ENCODE results near the gene SCLT1. TPM values are rescaled to one million over a fixed set of nuclear protein-coding genes. Genes with fewer than 3 reads are reported as not detected.

The SCLT1 gene
- total RNA-seq (2021; ENCODE audit: unreplicated experiment) (13.3 TPM), Bru-seq, nascent RNA (percentile 77 among the genes with signal in this experiment), BruChase-seq, experiment 1, labeled RNA remaining after a 6-hour chase (percentile 54 among the genes with signal in this experiment), BruChase-seq, experiment 2, labeled RNA remaining after a 2-hour chase (percentile 70 among the genes with signal in this experiment)
- polyA plus RNA-seq (2012) = 3.7 and 5.8 TPM in 2 replicates
- long read RNA-seq, transcript SCLT1-201 (21 exons, 3,055 nt) = major isoform, 5 of 26 reads
- long read RNA-seq, partial matches to known transcripts = 2 of 26 reads
- long read RNA-seq, other reads (novel, unspliced or antisense) = 16 of 26 reads

- H3K27ac ChIP-seq (ENCODE audit: low read depth, low read length) = peak within 1 kb of the TSS; percentile 54
- H3K27me3 ChIP-seq (ENCODE audit: insufficient read depth, low read length) = no peaks in the 10 kb centered on the region
- POLR2A ChIA-PET = interaction anchor here (1.0 to 1.4 kb wide), 2 partner anchors 17 to 220 kb away, joined by 4 to 5 read pairs; no protein-coding TSS in a partner anchor
- H3K4me3 ChIP-seq (replicated peaks in 1 of 2; ENCODE audit: low read depth in 1 of 2, low read length in 2 of 2) = peak within 1 kb of the TSS; percentile 86 to 91
- CTCF ChIA-PET = no interaction called here
- peak; percentile 94 for ATAC-seq
- peaks cover 40% of the 10 kb centered on the region for H3K79me2 ChIP-seq (ENCODE audit: insufficient read depth, low read length)
- H2AFZ ChIP-seq (ENCODE audit: low read depth, low read length, poor library complexity, severe bottlenecking) = peak within 1 kb of the TSS; percentile 7
- no peaks in the 10 kb centered on the region for H3K9me2 ChIP-seq (ENCODE audit: insufficient read depth)
- peaks cover 2 to 18% of the 10 kb centered on the region in 2 experiments; a peak in 3 of 4 replicates for H3K4me1 ChIP-seq (ENCODE audit: control insufficient read depth in 1 of 2, insufficient read depth in 2 of 2, low read length in 2 of 2)
- H3K9me3 ChIP-seq (ENCODE audit: control insufficient read depth in 1 of 2, insufficient read depth in 1 of 2, low read depth in 1 of 2, low read length in 2 of 2) = no peaks in the 10 kb centered on the region
- intact Hi-C loops (cut with micrococcal nuclease) = no loop called here
- H4K20me1 ChIP-seq (ENCODE audit: insufficient read depth) = no peaks in the 10 kb centered on the region
- no TSS peak for BruUV-seq (replicated peaks)
- RAD21 ChIA-PET (ENCODE audit: low non-redundant PET in 1 of 2, low total read pairs in 2 of 2, uncharacterized antibody in 2 of 2, unreplicated experiment in 2 of 2) = no interaction called here
- peak within 1 kb of the TSS; percentile 82 for H3K4me2 ChIP-seq (ENCODE audit: low read length)
- peak within 1 kb of the TSS; percentile 83 for H3K9ac ChIP-seq (ENCODE audit: low read length)
- H3K36me3 ChIP-seq (ENCODE audit: control insufficient read depth in 1 of 2, insufficient read depth in 2 of 2, low read length in 2 of 2) = no peaks in the 10 kb centered on the region
- TF ChIP-seq ATF3 (IDR thresholded peaks at IDR 0.05) (peak; percentile 23; the same call in 1 of the 2 replicates), POLR2A (IDR thresholded peaks at IDR 0.05; ENCODE audit: borderline replicate concordance, extremely low read depth, insufficient read depth, insufficient read length) (peak; percentile 33), SIN3A (IDR thresholded peaks at IDR 0.05; ENCODE audit: low read depth) (peak; percentile 85), SRF (IDR thresholded peaks at IDR 0.05; ENCODE audit: low read depth) (no peak), REST (IDR thresholded peaks at IDR 0.05; ENCODE audit: low read depth) (no peak), CBX3 (IDR thresholded peaks at IDR 0.05; ENCODE audit: low read depth) (peak; percentile 45; the same call in 1 of the 2 replicates), EZH2 (IDR thresholded peaks at IDR 0.05) (no peak), TCF7L2 (IDR thresholded peaks at IDR 0.05; ENCODE audit: borderline replicate concordance, extremely low read depth, insufficient read depth, insufficient read length) (peak; percentile 63), SP1 (IDR thresholded peaks at IDR 0.05; ENCODE audit: low read depth) (peak; percentile 77), JUND (IDR thresholded peaks at IDR 0.05) (no peak), CTCF (IDR thresholded peaks at IDR 0.05 in 2 of 3, conservative IDR thresholded peaks at IDR 0.05 in 1 of 3; ENCODE audit: borderline replicate concordance in 1 of 3, insufficient read depth in 1 of 3, low read depth in 2 of 3, low read length in 2 of 3) (no peak), RAD21 (IDR thresholded peaks at IDR 0.05; ENCODE audit: low read depth) (no peak), CEBPB (IDR thresholded peaks at IDR 0.05; ENCODE audit: low read depth) (peak; percentile 95), ELF1 (IDR thresholded peaks at IDR 0.05; ENCODE audit: borderline replicate concordance, low read depth) (no peak), ZFX (IDR thresholded peaks at IDR 0.05) (0 out of 2 replicates have a peak, but pooled peaks have one; percentile 18), POLR2AphosphoS5 (IDR thresholded peaks at IDR 0.05; ENCODE audit: low read depth, low read length) (peak; percentile 85), MAX (IDR thresholded peaks at IDR 0.05) (peak; percentile 51; the same call in 1 of the 2 replicates), FOSL1 (IDR thresholded peaks at IDR 0.05; ENCODE audit: low read depth) (no peak)
- peak; percentile 97 for DNase-seq (ENCODE audit: low read depth, low spot score)
Observed at GRCh38 chr4:129093191-129093920, at the start of gene SCLT1. TSS of gene SCLT1 (minus strand) at chr4:129093539. CDS start at chr4:129093103, 436 bp downstream.

Data from HCT116 (cell line).